Stimulated activated naive CD4-positive, alpha-beta T cell (primary cell): Measurements from ENCODE around the gene UBE2R2.
"Not testable (repeated sequence)": the region's sequence is repeated elsewhere in the genome, so short reads cannot be mapped to it uniquely, and the experiment has no call there.

Source experiments
- DNase-seq, 6 experiments: peaks; one replicate each; lab custom pipeline; 2025; lab: John Stamatoyannopoulos, UW

UBE2R2 gene

GRCh38 chr9:33799928-33800704 is 16.8 kb upstream of the UBE2R2 start:
- DNase-seq, result no peak

GRCh38 chr9:33800886-33801285 is 16.1 kb upstream of the UBE2R2 start:
- no peak for DNase-seq

DNA sequence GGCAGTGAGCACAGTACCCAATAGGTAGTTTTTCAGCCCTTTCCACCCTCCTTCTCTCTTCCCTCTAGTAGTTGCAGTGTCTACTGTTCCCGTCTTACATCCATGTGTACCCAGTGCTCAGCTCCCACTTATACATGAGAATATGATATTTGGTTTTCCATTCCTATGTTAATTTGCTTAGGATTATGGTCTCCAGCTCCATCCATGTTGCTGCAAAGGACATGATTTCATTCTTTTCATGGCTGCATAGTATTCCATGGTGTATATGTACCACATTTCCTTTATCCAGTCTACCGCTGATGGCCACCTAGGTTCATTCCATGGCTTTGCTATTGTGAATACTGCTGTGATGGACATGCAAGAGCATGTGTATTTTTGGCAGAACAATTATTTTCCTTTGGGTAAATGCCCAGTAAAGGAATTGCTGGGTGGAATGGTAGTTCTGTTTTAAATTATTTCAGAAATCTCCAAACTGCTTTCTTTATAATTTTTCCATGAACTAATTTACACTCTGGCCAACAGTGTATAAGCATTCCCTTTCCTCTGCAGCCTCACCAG is 14.9 kb upstream of the UBE2R2 start:
- not testable (repeated sequence) for DNase-seq

GRCh38 chr9:33804196-33804595 is 12.8 kb upstream of the UBE2R2 start:
- DNase-seq, result not testable (repeated sequence)

DNA sequence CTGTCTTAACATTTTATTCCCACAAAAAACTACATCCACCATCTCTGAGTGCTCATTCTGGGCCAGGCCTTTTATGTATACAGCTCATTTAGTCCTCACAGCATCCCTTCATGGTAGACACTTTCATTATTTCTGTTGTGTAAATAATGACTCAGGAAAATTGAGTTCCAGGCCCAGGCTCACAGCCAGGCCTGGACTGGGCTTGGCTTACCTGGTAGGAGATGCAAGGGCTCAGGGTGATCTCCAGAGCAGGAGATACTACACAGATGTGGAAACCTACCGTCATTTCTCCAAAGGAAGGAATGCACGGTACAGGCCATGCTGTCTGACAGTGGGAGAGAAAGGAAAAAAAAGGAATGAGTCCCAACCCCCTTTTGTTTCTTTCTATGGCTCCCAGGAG is 9.8 kb upstream of the UBE2R2 start:
- not testable (repeated sequence) for DNase-seq

DNA sequence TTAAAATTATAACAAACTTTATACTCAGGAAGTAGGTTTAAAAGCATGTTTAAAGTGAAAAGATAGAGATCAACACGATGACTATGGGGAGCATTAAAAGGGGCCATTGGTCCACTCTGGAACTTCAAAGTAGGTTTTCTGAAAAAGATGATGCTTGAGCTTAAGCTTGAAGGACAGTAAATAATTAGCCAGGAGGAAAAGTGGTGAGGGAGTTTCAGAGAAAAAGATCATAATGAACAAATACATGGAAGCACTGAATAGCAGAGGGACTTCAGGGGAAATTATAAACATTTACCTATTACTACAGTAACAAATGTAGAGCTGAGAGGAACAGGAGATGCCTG is 8.0 kb upstream of the UBE2R2 start:
- DNase-seq, result not testable (repeated sequence)

GRCh38 chr9:33809506-33809905 is 7.5 kb upstream of the UBE2R2 start:
- no peak for DNase-seq

DNA sequence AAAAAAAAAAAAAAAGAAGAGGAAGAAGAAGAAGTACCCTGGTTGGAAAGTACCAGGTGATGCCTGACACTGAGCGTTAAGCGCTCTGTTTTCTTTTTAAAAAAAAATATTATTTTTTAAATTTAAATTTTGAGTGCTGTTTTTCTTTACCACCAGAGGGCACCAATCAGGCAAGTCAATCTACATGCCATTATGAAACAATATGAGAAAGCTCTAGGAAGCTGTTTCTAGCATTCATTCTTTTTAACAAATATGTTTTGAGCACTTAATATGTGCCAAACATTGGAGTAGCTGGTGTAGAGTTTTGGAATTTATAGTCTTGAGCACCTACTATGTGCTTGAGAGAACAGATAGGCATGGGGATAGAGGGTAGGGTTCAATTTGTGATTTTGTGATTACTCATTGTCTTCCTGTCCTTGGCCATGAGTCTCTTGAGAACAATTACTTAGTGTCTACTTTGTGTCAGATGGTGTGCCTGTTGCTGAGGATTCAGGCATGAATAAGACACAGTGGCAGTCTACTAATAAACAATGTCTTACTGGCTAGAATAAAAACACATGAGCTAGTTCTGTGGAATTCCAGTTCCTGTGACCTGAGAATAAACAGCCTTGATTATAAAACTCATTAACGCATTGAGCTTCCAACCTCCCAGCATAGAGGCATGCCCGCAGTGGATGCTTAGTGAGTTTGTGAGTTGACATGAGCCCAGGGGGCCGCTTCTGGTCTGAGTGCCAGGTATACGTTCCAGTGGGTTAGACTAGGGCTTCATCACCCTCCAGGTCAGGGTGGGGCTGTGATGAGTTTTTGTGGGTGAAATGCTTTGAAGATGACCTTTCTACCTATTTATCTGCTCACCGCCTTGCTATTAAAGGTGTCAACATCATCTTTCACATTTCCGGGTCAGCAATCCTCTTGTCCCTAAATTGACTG is 3.0 kb upstream of the UBE2R2 start:
- DNase-seq, result peak in 5 of 6 experiments; percentile 6 to 75 (median 58)

DNA sequence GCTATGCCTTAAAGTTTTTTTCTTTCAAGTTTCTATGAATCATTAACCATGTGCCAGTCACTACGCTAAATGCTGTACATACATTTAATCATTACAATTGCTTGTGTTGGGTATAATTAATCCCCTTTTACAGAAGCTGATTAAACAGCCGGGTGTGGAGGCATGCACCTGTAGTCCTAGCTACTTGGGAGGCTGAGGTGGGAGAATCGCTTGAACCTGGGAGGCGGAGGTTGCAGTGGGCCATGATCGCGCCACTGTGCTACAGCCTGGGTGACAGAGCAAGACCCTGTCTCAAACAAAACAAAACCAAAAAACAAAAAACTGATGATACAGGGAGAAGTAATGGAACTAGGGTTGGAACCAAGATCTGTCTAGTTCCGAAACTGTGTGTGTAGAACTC is 1.2 kb upstream of the UBE2R2 start:
- DNase-seq, result no peak

- DNase-seq, result peak; percentile 46 to 77 (median 60)
Measured at GRCh38 chr9:33817327-33818166, 587 bp downstream of the UBE2R2 start.

- peak in 1 of 6 experiments; percentile 26 for DNase-seq
Measured at GRCh38 chr9:33818167-33818846, 1.3 kb downstream of the UBE2R2 start.

GRCh38 chr9:33818847-33819500 is 2.0 kb downstream of the UBE2R2 start:
- no peak for DNase-seq

- DNase-seq, result no peak
Measured at GRCh38 chr9:33820231-33820745, 3.3 kb downstream of the UBE2R2 start.

GRCh38 chr9:33823801-33824200 is 6.8 kb downstream of the UBE2R2 start:
- no peak for DNase-seq

DNA sequence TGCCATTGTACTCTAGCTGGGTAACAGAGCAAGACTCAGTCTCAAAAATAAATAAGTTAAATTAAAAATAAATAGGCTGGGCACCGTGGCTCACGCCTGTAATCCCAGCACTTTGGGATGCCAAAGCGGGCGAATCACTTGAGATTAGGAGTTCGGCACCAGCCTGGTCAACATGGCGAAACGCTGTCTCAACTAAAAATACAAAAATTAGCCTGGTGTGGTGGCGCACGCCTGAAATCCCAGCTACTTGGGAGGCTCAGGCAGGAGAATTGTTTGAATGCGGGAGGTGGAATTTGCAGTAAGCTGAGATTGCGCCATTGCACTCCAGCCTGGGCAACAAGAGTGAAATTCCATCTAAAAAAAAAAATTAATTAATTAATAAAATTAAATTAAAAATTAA is 10.3 kb downstream of the UBE2R2 start:
- not testable (repeated sequence) for DNase-seq

DNA sequence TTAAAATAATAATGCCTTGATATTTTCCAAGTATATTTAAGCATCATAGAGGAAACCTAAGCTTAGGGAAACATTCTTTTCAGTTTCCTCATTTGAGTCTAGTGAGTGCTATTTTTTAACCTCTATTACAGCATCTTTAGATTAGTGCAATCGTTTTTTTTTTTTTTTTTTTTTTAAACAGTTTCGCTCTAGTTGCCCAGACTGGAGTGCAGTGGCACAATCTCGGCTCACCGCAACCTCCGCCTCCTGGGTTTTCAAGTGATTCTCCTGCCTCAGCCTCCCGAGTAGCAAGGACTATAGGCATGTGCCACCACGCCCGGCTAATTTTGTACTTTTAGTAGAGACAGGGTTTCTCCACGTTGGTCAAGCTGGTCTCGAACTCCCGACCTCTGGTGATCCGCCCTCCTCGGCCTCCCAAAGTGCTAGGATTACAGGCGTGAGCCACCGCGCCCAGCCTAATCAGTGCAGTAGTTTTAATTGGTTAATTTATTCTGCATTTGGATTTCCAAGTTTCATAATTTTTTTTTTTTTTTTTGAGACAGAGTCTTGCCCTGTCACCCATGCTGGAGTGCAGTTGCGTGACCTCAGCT is 12.8 kb downstream of the UBE2R2 start:
- DNase-seq, result not testable (repeated sequence)

- DNase-seq, result no peak
Measured at GRCh38 chr9:33835625-33836260, 18.8 kb downstream of the UBE2R2 start.

DNA sequence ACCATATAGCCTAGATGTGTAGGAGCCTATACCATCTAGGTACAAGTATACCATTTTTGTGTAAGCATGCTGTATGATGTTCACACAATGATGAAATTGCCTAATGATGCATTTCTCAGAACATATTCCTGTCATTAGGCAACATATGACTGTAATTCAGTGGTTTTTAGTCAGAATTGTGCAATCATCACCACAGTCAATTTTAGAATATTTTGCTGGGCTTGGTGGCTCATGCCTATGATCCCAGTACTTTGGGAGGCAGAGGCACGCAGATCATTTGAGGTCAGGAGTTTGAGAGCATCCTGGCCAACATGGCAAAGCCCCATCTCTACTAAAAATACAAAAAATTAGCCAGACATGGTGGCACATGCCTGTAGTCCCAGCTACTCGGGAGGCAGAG is 19.3 kb downstream of the UBE2R2 start:
- not testable (repeated sequence) for DNase-seq

- no peak for DNase-seq
Measured at GRCh38 chr9:33837138-33837537, 20.2 kb downstream of the UBE2R2 start.

GRCh38 chr9:33840381-33840780 is 23.4 kb downstream of the UBE2R2 start:
- no peak for DNase-seq
